Measurements from ENCODE around the gene DUSP10.

DNA sequence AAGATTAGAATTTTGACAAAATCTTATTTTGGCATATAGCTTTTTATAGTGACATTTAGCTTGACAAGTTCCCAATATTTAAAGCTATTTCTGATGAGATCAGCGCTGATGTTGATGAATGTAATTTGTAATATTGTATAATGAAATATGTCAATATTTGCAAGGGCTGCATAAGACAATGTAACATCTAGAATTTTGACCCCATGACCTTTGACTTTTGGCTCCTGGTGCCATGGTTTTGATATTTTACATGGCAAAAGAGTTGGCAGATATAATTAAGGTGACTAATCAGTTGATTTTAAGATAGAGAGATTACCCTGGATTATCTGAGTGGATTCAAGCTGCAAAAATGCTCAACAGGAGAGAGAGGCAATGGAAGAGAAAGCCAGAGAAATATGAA, 63.9 kb downstream of the DUSP10 start:
- TF ChIP-seq NFYB (CRISPR knock-in tag; IDR thresholded peaks at IDR 0.05): no peak
- no peak for TF ChIP-seq CTCF (CRISPR knock-in tag; IDR thresholded peaks at IDR 0.05)
- TF ChIP-seq EED (CRISPR knock-in tag; IDR thresholded peaks at IDR 0.05): no peak
- no peak for TF ChIP-seq POLR2A (IDR thresholded peaks at IDR 0.05; ENCODE audit: insufficient read depth in 1 of 2, low read depth in 2 of 2, low read length in 2 of 2)
- TF ChIP-seq KDM6A (CRISPR knock-in tag; IDR thresholded peaks at IDR 0.05; ENCODE audit: low read depth): no peak
- TF ChIP-seq ZNF773 (CRISPR knock-in tag; IDR thresholded peaks at IDR 0.05; ENCODE audit: borderline replicate concordance): no peak
- no peak for TF ChIP-seq FOXJ3 (CRISPR knock-in tag; IDR thresholded peaks at IDR 0.05; ENCODE audit: borderline replicate concordance)
